Activated CD8-positive, alpha-beta memory T cell treated with anti-CD3 and anti-CD28 coated beads for 36 hours (primary cell): ENCODE results near the gene DNAJC4. TPM values are rescaled to one million over a fixed set of nuclear protein-coding genes. Genes with fewer than 3 reads are reported as not detected.

Experiments used
- CTCF ChIA-PET: fragments of 350-600 bp; sonication (Branson Sonifier 250); formaldehyde crosslinking; loops from one replicate; lab custom pipeline; 2021; ENCODE audit warnings: antibody characterized with exemption; lab: Charles Lee
- POLR2A ChIA-PET: fragments of 350-600 bp; sonication (Branson Sonifier 250); formaldehyde crosslinking; loops from one replicate; lab custom pipeline; 2021; ENCODE audit warnings: antibody characterized with exemption; lab: Charles Lee
- total RNA-seq, 2 experiments: library from RNA; stranded (reverse); gene quantifications; one replicate each; pipeline ENCODE4 v1.2.3, GENCODE V29; 2021

The DNAJC4 gene
- total RNA-seq, 2 experiments from 2014 or later, result 19.0 to 20.8 TPM

- ChIA-PET CTCF (interaction anchor here (1.0 to 2.3 kb wide), 2 partner anchors 17 to 27 kb away, joined by 3 to 6 read pairs; partner anchors contain the start of genes FERMT3 and PLCB3), POLR2A (interaction anchor here (1.3 to 1.7 kb wide), 2 partner anchors 11 to 48 kb away, joined by 4 to 7 read pairs; partner anchors contain the start of gene STIP1)
Observed at GRCh38 chr11:64233913-64234586, 3.7 kb downstream of the DNAJC4 start, which contains the start of gene VEGFB. TSS of gene VEGFB (plus strand) at chr11:64234584. CDS start at chr11:64234834, 250 bp downstream.

GRCh38 chr11:64234647-64235379 lies 4.5 kb downstream of the DNAJC4 start:
- CTCF ChIA-PET, result interaction anchor here (0.7 to 1.0 kb wide), 2 partner anchors 7 to 28 kb away, joined by 3 read pairs; partner anchors contain the start of gene FERMT3
- POLR2A ChIA-PET, result interaction anchor here (0.6 kb wide), 1 partner anchor 17 kb away, joined by 4 read pairs; no protein-coding TSS in a partner anchor

DNA sequence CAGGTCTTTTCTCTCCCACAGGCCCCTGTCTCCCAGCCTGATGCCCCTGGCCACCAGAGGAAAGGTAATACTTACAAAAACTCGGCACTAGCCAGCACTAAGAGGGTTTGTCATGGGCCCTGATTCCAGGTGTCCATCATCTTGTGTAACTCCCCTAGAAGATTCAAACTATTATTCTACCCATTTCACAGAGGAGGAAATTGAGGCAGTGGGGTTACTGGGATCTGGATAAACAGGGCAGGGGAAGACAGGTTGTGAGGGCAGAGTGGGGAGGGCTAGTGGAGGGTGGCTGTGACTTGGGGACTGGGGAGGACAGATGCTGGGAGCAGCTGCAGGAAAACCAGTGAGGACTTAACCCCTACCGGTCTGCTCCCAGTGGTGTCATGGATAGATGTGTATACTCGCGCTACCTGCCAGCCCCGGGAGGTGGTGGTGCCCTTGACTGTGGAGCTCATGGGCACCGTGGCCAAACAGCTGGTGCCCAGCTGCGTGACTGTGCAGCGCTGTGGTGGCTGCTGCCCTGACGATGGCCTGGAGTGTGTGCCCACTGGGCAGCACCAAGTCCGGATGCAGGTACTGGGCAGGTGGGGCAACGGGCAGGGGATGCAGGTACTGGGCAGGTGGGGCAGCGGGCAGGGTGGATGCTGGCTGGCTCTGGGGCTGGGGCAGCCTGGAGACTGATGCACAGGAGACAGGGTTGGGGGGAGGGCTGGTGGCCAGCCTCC lies 5.3 kb downstream of the DNAJC4 start:
- CTCF ChIA-PET, result interaction anchor here (0.7 kb wide), 1 partner anchor 8 kb away, joined by 3 read pairs; no protein-coding TSS in a partner anchor
- POLR2A ChIA-PET, result interaction anchor here (0.5 to 0.6 kb wide), 2 partner anchors 51 to 69 kb away, joined by 4 to 6 read pairs; no protein-coding TSS in a partner anchor

DNA sequence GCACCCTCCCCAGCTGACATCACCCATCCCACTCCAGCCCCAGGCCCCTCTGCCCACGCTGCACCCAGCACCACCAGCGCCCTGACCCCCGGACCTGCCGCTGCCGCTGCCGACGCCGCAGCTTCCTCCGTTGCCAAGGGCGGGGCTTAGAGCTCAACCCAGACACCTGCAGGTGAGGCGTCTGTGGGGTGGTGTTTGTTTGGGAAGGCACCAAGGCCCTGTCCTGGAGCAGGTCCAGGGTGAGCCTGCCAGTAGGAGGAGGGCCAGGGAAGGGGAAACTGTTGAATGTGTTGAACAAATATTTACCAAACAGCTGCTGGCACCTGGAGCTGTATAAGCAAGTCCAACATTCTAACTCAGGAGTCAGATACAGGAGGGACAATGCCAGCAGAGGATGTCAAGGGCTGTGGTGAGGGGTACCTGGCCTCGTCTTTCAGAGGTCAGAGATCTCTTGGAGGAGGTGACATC lies 7.2 kb downstream of the DNAJC4 start:
- ChIA-PET POLR2A (interaction anchor here (0.6 kb wide), 1 partner anchor 22 kb away, joined by 3 read pairs; no protein-coding TSS in a partner anchor), CTCF (interaction anchor here (0.6 kb wide), 2 partner anchors 34 to 313 kb away, joined by 3 to 5 read pairs; no protein-coding TSS in a partner anchor)

- CTCF ChIA-PET, result interaction anchor here (0.6 to 1.5 kb wide), 2 partner anchors 30 to 313 kb away, joined by 5 read pairs; no protein-coding TSS in a partner anchor
Observed at GRCh38 chr11:64238076-64238475, 7.7 kb downstream of the DNAJC4 start.

GRCh38 chr11:64238999-64239398 lies 8.7 kb downstream of the DNAJC4 start:
- POLR2A ChIA-PET, result interaction anchor here (1.1 to 1.9 kb wide), 2 partner anchors 10 to 32 kb away, joined by 3 to 7 read pairs; partner anchors contain the start of gene FERMT3
- CTCF ChIA-PET, result interaction anchor here (1.5 to 1.7 kb wide), 2 partner anchors 13 to 31 kb away, joined by 5 to 9 read pairs; partner anchors contain the start of genes NUDT22 and TRPT1

More at GRCh38 chr11:64238076-64238475, 7.7 kb downstream of the DNAJC4 start:
- POLR2A ChIA-PET, result no interaction called here

GRCh38 chr11:64239662-64240434 lies 9.5 kb downstream of the DNAJC4 start:
- ChIA-PET CTCF (interaction anchor here (1.5 to 1.7 kb wide), 2 partner anchors 13 to 32 kb away, joined by 5 to 9 read pairs; partner anchors contain the start of genes NUDT22 and TRPT1), POLR2A (interaction anchor here (1.1 to 1.9 kb wide), 2 partner anchors 11 to 33 kb away, joined by 3 to 7 read pairs; partner anchors contain the start of gene FERMT3)

- ChIA-PET CTCF (interaction anchor here (0.7 to 1.1 kb wide), 4 partner anchors 9 to 64 kb away, joined by 3 to 7 read pairs (median 4); no protein-coding TSS in a partner anchor), POLR2A (interaction anchor here (0.6 to 2.5 kb wide), 11 partner anchors 9 to 1340 kb away, joined by 3 to 20 read pairs (median 4); partner anchors contain the start of genes BAD, FERMT3, NUDT22 and TRPT1)
Observed at GRCh38 chr11:64240435-64241240, 10.3 kb downstream of the DNAJC4 start, which contains the start of gene FKBP2. TSS of gene FKBP2 (plus strand) at chr11:64241095. CDS start at chr11:64242388, 1,293 bp downstream.

DNA sequence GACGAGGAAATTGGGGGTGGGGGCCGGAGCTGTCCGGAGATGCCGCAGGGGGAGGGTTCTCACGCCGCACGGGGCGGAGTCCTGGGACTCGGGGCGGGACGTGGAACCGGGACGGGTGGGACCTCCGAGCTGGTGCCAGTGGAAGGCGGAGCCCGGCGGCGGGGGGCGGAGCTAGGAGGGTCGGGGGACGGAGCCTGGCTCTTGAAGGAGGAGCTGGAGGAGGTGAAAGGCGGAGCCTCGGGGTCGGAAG lies 10.8 kb downstream of the DNAJC4 start:
- POLR2A ChIA-PET, result interaction anchor here (0.6 to 2.5 kb wide), 12 partner anchors 9 to 1340 kb away, joined by 3 to 20 read pairs (median 4); partner anchors contain the start of genes BAD, DPF2, FERMT3 and NUDT22
- CTCF ChIA-PET, result interaction anchor here (0.7 to 1.1 kb wide), 4 partner anchors 9 to 63 kb away, joined by 3 to 7 read pairs (median 4); no protein-coding TSS in a partner anchor

- POLR2A ChIA-PET, result interaction anchor here (0.6 to 2.5 kb wide), 13 partner anchors 10 to 1341 kb away, joined by 3 to 20 read pairs (median 4); partner anchors contain the start of genes BAD, DPF2, FERMT3 and NUDT22
- CTCF ChIA-PET, result interaction anchor here (0.7 to 1.4 kb wide), 6 partner anchors 8 to 63 kb away, joined by 3 to 7 read pairs (median 4); partner anchors contain the start of gene PLCB3
Observed at GRCh38 chr11:64241491-64242374, 11.4 kb downstream of the DNAJC4 start.

DNA sequence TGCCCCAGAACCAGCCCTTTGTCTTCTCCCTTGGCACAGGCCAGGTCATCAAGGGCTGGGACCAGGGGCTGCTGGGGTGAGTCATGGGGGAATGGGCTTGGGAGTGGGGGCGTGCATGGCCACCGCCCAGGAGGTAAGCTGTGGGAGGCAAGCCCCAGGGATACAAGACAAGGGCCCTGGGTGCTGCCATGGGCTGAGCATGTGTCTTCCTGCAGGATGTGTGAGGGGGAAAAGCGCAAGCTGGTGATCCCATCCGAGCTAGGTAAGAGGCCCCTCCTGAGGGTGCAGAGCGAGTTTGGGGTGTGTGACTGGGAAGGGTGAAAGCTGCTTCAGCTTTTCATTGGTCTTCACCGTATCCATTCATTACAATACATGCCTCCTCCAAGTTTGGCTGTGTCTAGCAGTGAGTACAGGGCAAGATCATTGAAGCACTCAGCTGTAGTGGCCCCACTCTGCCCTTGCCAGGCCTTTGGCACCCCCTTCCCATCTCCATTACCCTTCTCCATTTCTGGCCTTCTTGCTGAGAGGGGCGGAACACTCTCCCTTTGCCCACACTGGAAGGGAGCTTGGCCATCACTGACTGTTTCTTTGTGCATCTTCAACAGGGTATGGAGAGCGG lies 13.0 kb downstream of the DNAJC4 start:
- ChIA-PET POLR2A (interaction anchor here (0.5 to 3.0 kb wide), 6 partner anchors 13 to 116 kb away, joined by 3 to 23 read pairs (median 4); partner anchors contain the start of genes FERMT3 and RPS6KA4), CTCF (interaction anchor here (0.7 to 2.5 kb wide), 7 partner anchors 9 to 88 kb away, joined by 3 to 8 read pairs (median 3); partner anchors contain the start of genes CATSPERZ, DNAJC4 and PLCB3)

DNA sequence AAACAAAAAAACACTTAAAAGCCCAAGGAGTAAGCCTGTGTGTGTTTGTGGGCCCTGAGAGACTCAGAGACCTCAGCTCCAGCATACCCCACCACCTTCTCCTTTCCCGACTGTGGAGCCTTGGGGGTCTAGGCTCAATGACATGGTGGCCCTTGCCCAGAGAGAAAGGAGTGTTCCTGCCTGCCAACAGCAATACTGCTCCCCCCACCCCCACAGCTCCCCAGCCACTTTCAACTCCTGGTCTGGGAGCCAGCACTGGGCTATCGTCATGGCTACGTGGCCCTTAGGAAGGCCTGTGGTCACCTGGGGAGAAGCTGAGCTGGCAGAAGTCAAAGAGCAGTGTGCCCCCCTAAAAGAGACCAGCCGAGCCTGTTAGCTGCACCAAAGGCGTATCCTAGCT lies 13.8 kb downstream of the DNAJC4 start:
- CTCF ChIA-PET, result interaction anchor here (1.1 to 2.5 kb wide), 3 partner anchors 14 to 60 kb away, joined by 3 to 8 read pairs (median 4); partner anchors contain the start of genes CATSPERZ and DNAJC4
- POLR2A ChIA-PET, result interaction anchor here (0.5 to 3.0 kb wide), 7 partner anchors 11 to 115 kb away, joined by 3 to 23 read pairs (median 4); partner anchors contain the start of genes FERMT3 and RPS6KA4

DNA sequence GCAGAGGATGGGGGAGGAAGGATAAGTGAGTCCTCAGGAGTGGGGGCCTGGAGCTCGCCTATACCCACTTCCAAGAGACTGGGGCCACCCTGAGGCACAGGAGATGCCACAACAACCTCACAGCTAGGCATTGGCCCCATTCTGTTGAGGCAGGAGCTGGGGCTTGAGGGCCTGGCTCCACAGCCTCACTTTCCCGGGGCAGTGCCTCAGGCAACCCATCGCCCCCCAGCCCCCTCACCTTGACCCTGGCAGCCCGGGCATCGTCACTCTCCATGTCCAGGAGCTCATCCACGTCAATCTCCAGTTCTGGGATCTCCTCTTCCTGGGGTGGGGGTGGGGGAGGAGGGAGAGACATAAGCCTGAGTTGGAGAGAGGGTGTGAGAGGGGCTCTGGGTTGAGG lies 14.6 kb downstream of the DNAJC4 start:
- POLR2A ChIA-PET, result interaction anchor here (1.3 to 3.0 kb wide), 6 partner anchors 12 to 95 kb away, joined by 3 to 23 read pairs (median 8); partner anchors contain the start of genes CCDC88B, FERMT3, NUDT22 and STIP1
- CTCF ChIA-PET, result interaction anchor here (0.6 to 2.9 kb wide), 7 partner anchors 27 to 65 kb away, joined by 3 to 16 read pairs (median 4); partner anchors contain the start of genes CATSPERZ and FERMT3

DNA sequence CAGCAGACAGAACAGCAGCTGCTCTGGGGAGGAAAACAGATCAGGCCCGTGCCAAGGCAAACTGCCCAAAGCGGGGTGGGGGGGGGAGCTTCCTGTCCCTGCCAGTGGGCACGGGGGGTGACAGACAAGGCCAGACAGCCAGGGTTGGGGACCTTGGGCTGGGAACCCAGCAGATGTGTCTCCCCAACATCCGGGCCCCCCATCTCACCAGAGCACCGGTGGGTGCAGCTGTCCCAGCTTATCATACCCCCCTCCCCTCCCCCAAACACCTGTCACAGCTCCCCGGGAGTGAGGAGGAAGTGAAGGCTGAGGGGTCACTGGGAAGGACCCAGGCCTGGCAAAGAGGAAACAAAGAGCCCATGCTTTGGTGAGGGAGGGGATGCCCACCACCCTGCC lies 15.1 kb downstream of the DNAJC4 start:
- ChIA-PET POLR2A (interaction anchor here (0.6 to 3.0 kb wide), 8 partner anchors 12 to 95 kb away, joined by 3 to 23 read pairs (median 6); partner anchors contain the start of genes CCDC88B, FERMT3, NUDT22 and STIP1), CTCF (interaction anchor here (0.6 to 2.9 kb wide), 10 partner anchors 13 to 64 kb away, joined by 3 to 16 read pairs (median 4); partner anchors contain the start of genes CATSPERZ and FERMT3)
